ENCODE measurements around the gene CCDC122. TPM values are rescaled to one million over a fixed set of nuclear protein-coding genes. Genes with fewer than 3 reads are reported as not detected.

CCDC122 gene
- total RNA-seq, 1 donor from 2014 or later, result 12.4 TPM

DNA sequence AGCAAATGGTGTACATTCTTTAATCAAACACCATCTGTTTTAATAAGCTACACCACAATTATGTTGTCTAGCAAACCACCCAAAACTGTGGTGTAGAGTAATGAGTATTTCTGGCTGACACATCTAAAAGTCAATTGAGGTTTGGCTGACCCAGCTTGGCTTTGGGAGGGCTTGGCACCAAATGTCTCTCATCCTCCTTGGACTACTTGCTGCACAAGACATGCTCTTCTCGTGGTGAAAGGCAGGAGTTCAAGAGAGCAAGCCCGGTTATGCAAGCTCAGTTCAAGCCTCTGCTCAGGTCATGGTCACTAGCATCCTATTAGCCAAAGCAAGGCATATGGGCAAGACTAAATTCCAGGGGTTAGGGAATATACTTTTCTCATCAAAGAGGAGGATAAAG lies 37.3 kb upstream of the CCDC122 start:
- Mint-ChIP-seq H3K36me3 (ENCODE audit: unreplicated experiment) (no peaks in the 10 kb centered on the region), H3K27ac (ENCODE audit: unreplicated experiment) (no peak overlapping the region), H3K9me3 (ENCODE audit: unreplicated experiment) (no peaks in the 10 kb centered on the region), H3K4me1 (ENCODE audit: unreplicated experiment) (no peaks in the 10 kb centered on the region), H3K4me3 (ENCODE audit: unreplicated experiment) (no peak overlapping the region), H3K27me3 (ENCODE audit: unreplicated experiment) (peaks cover 32% of the 10 kb centered on the region)
- no peak for DNase-seq (ENCODE audit: extremely low spot score, unreplicated experiment)
- TF ChIP-seq, protein P1, sequence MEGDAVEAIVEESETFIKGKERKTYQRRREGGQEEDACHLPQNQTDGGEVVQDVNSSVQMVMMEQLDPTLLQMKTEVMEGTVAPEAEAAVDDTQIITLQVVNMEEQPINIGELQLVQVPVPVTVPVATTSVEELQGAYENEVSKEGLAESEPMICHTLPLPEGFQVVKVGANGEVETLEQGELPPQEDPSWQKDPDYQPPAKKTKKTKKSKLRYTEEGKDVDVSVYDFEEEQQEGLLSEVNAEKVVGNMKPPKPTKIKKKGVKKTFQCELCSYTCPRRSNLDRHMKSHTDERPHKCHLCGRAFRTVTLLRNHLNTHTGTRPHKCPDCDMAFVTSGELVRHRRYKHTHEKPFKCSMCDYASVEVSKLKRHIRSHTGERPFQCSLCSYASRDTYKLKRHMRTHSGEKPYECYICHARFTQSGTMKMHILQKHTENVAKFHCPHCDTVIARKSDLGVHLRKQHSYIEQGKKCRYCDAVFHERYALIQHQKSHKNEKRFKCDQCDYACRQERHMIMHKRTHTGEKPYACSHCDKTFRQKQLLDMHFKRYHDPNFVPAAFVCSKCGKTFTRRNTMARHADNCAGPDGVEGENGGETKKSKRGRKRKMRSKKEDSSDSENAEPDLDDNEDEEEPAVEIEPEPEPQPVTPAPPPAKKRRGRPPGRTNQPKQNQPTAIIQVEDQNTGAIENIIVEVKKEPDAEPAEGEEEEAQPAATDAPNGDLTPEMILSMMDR (IDR thresholded peaks at IDR 0.05), result no peak

DNA sequence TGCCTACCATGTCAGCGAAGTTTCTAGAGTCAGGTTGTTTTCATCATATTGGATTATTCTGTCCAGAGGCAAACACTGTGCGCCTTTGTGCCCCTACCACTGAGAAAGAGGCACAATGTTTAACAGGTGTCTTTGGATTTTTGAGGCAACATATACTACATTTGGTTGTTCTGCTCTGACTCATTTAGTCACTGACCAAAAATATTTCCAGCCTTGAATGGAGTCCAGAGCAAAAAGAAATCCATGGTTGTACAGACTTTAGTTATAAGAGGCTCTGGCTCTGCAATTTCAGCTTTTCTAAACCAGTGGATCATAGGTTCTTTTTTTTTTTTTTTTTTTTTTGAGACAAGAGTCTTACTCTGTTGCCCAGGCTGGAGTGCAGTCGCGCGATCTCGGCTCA lies 35.9 kb upstream of the CCDC122 start:
- no peaks in the 10 kb centered on the region for H3K36me3 Mint-ChIP-seq (ENCODE audit: unreplicated experiment)
- no peak for DNase-seq (ENCODE audit: extremely low spot score, unreplicated experiment)

DNA sequence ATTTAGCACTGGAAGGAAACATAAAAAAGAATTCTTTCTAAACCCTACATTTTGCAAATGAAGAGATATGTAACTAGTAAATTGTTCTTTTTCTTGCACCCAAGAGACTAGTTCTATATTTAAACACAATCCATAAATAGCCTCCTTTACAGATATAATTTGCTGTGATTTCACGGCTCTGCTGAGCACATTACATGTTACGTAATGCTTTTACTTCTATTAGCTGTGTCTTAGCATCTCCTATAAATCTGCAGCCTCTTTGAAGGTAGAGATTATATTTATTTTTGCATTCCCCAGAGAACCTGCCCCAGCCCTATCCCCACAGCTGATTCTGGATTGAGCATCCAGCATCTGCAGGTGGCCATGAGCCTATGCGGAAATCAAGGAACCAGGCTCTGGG lies 32.3 kb upstream of the CCDC122 start:
- H3K9me3 Mint-ChIP-seq (ENCODE audit: unreplicated experiment), result no peaks in the 10 kb centered on the region
- H3K27ac Mint-ChIP-seq (ENCODE audit: unreplicated experiment), result no peak overlapping the region
- TF ChIP-seq, protein P1 (IDR thresholded peaks at IDR 0.05), result no peak
- peaks cover 6% of the 10 kb centered on the region for H3K27me3 Mint-ChIP-seq (ENCODE audit: unreplicated experiment)
- no peaks in the 10 kb centered on the region for H3K36me3 Mint-ChIP-seq (ENCODE audit: unreplicated experiment)
- no peak overlapping the region for H3K4me3 Mint-ChIP-seq (ENCODE audit: unreplicated experiment)
- peaks cover 13% of the 10 kb centered on the region for H3K4me1 Mint-ChIP-seq (ENCODE audit: unreplicated experiment)
- no peak for DNase-seq (ENCODE audit: extremely low spot score, unreplicated experiment)

More for the DNA sequence above, 35.9 kb upstream of the CCDC122 start:
- no peaks in the 10 kb centered on the region for H3K4me1 Mint-ChIP-seq (ENCODE audit: unreplicated experiment)
- no peak overlapping the region for H3K4me3 Mint-ChIP-seq (ENCODE audit: unreplicated experiment)
- H3K27ac Mint-ChIP-seq (ENCODE audit: unreplicated experiment), result no peak overlapping the region
- H3K9me3 Mint-ChIP-seq (ENCODE audit: unreplicated experiment), result no peaks in the 10 kb centered on the region
- TF ChIP-seq, protein P1 (IDR thresholded peaks at IDR 0.05), result no peak
- peaks cover 20% of the 10 kb centered on the region for H3K27me3 Mint-ChIP-seq (ENCODE audit: unreplicated experiment)

DNA sequence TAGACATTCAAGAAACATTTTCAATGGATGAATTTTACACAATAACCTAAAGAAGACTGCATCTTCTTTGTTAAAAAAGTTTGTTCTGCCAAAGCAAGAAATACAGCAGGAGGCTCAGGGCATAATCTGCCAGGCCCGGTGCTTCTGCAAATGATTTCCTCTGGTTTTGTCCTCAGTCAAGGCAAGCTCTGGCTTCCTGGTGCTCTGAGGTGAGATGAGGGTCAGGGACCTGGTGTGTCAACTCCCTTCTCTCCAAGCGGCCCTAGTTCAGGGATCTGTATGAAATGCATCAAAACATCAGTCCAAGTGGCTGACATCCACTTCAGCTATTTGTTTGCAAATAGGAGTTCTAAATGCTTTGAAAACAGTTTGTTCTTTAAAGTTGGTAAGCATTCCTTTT lies 31.7 kb upstream of the CCDC122 start:
- no peak for DNase-seq (ENCODE audit: extremely low spot score, unreplicated experiment)
- H3K9me3 Mint-ChIP-seq (ENCODE audit: unreplicated experiment), result no peaks in the 10 kb centered on the region
- H3K4me3 Mint-ChIP-seq (ENCODE audit: unreplicated experiment), result no peak overlapping the region
- peaks cover 13% of the 10 kb centered on the region for H3K4me1 Mint-ChIP-seq (ENCODE audit: unreplicated experiment)
- TF ChIP-seq, protein P1 (IDR thresholded peaks at IDR 0.05), result no peak
- H3K27ac Mint-ChIP-seq (ENCODE audit: unreplicated experiment), result no peak overlapping the region
- H3K27me3 Mint-ChIP-seq (ENCODE audit: unreplicated experiment), result peaks cover 6% of the 10 kb centered on the region
- no peaks in the 10 kb centered on the region for H3K36me3 Mint-ChIP-seq (ENCODE audit: unreplicated experiment)

DNA sequence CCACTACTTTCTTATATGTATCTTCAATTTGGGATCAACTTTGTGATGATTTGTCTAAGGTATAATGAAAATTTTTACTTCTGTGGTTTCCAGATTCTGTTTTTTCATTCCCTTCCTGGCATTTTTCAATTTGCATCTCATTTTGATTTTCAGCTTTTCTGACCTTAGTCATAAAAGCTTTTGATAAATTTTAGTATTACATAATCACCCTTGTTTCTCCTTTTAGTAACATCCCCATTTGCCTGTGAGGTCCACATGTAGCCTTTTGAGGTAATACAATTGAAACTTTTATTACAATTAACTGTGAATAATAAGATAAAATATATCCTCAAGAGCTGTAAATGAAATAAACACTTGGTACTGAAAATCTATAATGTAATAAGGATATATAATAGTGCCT lies 31.3 kb upstream of the CCDC122 start:
- H3K4me1 Mint-ChIP-seq (ENCODE audit: unreplicated experiment), result peaks cover 13% of the 10 kb centered on the region
- H3K9me3 Mint-ChIP-seq (ENCODE audit: unreplicated experiment), result no peaks in the 10 kb centered on the region
- no peak overlapping the region for H3K27ac Mint-ChIP-seq (ENCODE audit: unreplicated experiment)
- peaks cover 6% of the 10 kb centered on the region for H3K27me3 Mint-ChIP-seq (ENCODE audit: unreplicated experiment)
- H3K36me3 Mint-ChIP-seq (ENCODE audit: unreplicated experiment), result no peaks in the 10 kb centered on the region
- H3K4me3 Mint-ChIP-seq (ENCODE audit: unreplicated experiment), result no peak overlapping the region
- TF ChIP-seq, protein P1 (IDR thresholded peaks at IDR 0.05), result no peak
- no peak for DNase-seq (ENCODE audit: extremely low spot score, unreplicated experiment)

Measured in osteocyte (in vitro differentiated cells).